GM18511 (cell line): Measurements from ENCODE around the gene KLF13.

Experiments
- ATAC-seq: cut with Tn5 transposase; IDR thresholded peaks from one replicate; pipeline ENCODE4 v1.9.1; 2021; ENCODE audit warnings: mild to moderate bottlenecking, moderate library complexity; ENCODE audit not compliant: unreplicated experiment

The KLF13 gene

DNA sequence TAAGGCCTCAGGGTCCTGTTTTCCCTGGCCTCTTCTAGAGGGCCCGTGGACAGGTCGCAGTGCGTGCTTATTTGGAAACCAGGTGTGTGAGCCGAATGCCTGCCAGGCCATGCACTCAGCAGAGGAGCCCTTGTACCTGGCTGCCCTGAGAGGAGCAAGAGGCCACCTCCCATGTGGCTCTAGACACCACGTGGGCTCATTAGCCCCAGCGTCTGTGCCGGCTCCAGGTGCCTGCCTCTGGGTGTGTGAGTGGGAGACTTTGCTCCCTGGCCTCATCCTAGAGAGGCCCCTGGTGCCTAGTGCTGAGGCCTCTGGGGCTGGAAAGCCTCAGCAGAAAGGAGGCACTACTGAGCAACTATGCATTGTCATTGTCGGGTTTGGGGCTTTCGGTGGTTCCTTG lies 50.4 kb downstream of the KLF13 start:
- ATAC-seq = no peak

DNA sequence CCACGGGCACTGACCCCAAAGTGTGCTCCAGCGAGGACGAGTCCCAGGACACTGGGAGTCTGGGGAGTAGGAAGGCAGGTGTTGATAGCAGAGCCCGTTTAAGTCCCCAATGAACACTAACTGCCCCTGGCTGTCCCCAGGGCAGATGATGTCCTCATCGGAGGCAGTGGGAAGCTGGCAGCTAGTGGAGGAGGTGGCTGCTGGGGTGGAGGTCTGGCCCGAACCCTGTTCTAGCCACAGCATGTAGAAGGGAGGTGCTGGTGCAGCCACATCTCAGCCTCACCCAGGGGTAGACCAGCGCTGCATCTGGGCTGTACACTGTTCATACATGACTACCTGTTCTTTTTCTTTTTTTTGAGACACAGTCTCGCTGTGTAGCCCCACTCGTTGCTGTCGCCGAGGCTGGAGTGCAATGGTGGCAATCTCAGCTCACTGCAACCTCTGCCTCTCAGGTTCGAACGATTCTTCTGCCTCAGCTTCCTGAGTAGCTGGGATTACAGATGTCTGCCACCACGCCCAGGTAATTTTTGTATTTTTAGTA lies 51.8 kb downstream of the KLF13 start:
- no peak for ATAC-seq

DNA sequence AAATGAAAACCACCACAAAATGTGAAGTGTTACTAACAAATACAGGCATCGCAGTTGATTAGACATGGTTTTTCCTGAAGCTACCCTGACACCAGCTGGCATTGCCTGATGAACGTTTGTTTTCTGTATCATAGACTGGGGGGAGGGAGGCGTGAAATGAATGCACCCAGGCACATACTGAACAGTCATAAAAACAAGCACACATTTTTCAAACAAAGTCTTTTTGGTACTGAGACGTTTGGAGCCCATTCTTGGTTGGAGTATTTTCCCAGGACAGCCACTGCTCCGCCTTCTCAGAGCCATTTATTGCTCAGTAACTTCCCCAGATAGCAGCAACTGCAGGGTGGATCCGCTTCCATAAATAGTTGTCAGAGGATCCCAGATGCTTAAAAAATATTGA lies 52.4 kb downstream of the KLF13 start:
- ATAC-seq = no peak

DNA sequence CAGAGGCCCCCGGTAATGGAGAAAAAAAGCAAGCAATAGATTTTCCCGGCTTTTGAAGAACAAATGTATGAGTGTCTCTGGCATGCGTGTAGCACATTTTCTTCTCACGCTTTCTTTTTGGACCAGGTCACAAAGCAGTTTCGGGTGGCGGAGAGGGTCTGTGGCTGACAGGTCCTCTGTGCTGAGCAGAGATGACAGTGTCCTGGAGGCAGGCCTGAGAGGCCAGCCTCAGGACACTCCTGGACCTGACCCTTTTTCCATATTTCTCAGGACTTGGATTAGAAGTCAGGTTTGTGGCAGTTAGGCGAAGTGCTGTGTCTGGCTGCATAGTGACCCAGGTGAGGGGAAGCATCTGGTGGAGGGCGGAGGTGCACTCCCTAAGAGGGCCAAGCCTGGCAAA lies 52.9 kb downstream of the KLF13 start:
- no peak for ATAC-seq

DNA sequence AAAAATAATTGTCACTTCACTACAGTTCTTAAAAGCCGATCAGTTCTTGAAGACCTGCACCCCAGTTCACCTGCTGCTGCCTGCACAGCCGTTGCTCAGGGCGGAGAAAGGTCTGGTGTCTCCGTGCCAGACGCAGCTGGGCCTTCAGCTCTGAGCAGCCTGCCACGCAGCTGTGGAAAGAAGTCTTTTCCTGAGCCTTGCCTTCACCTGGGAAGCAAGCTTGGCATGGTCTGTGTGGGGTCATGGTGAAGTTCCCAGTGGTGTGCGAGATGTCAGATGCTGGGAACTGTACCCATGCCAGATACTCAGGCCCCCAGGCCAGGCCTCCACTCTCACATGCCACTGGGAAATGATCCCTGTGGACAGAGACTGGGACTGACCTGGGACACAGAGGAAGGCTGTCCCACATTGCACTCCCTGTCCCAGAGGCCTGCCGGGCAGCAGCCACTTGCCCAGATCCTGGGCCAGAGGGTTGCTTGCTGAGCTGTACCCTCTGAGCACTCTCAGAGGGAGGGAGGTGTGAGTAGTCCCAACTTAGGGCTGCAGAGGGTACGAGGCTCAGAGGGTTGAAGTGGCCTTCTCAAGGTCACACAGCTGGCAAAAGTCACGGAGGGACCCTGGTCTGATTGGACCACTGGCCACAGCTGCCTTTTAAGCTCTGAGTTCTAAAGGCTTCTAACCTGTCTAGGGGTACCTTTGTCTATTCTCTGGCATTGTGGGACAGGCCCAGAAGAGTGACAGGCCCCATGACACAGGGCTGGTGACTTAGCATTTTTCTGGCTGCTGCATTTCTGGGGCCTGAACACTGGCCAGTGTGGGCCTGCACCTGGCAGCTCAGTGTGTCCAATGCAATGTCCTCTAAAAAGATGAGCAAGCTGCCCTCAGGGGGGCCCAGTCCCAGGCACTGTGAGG lies 55.4 kb downstream of the KLF13 start:
- no peak for ATAC-seq

DNA sequence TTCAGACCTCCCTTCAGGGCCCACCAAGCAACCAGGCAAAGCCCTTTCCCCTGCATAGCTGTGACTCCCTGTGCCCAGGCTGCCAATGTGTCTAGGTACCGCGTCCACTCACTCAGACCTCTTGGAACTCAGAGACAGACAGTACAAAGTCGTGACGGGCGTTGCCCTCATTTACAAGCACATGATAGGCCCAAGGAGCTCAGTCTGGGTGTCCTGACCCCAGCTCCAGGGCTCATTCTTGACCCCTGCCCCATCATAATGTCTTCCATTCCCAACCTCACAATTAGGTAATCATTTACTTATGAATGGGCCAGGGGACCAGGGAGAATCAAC lies 56.0 kb downstream of the KLF13 start:
- no peak for ATAC-seq

DNA sequence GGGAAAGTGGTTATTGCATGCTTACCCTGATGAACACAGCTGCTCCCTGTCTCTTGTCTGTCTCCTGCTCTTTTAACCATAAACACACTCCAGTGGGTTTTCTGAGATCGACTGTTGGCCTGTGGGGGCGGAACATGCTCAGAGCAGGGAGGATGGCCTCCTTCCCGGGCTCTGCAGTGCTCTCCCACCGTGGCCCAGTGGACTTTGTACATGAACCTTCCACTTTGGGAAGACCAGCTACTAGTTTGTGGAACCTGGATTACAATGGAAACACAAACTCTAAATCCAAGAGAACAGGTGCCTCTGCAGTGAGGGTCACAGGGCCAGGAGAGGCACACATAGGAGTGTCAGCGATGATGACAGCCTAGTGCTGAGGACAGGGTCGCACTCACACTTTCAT lies 56.5 kb downstream of the KLF13 start:
- no peak for ATAC-seq

DNA sequence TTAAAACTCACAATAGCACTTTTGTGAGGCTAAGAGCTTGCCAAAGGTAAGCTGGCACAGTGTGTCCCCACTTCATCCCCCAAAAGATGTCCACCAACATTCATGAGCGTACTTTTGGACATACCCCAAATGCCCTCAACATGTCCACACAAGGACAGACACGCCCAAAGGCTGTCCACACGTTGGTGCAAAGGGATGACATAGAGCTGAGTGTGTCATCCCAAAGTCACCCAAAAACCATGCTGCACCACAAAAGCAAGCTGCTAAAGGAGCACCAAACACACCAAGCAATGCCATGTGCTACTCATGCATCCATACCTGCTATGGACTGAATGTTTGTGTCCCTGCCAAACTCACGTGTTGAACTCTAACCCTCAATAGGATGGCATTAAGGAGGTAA lies 57.9 kb downstream of the KLF13 start:
- ATAC-seq = no peak

DNA sequence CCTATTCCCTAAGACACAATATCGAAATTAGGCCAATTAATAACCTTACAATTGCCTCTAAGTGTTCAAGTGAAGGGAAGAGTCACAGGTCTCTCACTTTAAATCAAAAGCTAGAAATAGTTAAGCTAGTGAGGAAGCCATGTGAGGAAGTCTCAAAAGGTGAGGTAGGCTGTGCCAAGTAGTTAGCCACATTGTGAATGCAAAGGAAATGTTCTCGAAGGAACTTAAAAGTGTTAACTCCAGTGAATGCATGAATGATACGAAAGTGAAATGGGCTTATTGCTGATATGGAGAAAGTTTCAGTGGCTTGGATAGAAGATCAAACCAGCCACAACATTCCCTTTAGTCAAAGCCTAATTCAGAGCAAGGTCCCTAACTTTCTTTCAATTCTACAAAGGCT lies 59.1 kb downstream of the KLF13 start:
- no peak for ATAC-seq

DNA sequence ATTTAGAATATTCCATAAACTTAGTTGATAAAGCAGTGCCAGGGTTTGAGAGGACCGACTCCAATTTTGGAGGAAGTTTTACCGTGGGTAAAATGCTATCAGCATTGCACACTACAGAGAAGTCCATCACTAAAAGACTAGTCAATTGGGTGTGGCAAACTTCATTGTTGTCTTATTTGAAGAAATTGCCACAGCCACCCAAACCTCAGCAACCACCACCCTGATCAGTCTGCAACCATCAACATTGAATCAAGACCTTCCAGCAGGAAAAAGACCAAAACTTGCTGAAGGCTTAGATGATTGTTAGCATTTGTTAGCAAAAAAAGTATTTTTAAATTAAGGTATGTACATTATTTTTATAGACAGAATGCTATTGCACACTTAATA lies 60.5 kb downstream of the KLF13 start:
- ATAC-seq = no peak

DNA sequence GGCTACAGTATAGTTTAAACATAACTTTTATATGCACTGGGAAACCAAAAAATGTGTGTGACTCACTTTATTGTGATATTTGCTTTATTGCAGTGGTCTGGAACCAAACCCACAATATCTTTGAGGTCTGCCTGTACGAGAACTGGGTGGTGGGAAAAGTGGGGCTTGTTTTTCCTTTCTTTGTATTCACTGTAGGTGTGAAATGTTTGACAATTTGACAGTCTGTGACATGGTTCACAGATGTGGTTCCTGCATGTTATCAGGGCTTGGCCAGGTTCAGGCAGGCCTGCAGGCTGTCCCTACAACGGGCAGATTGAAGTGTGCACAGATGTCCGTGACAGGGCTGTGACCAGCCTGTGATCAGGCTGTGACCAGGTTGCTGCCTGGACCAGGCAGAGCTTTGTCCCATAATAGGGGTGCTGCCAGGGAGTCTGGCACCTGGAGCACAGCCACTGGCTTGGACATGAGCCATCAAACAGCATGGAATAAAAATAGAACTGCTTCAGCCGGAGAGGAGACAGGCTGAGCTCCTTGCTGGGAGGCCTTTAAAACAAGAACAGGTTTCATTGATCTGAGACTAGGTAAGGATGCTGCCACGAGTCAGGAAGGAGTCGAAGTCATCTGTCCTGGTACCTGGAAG lies 61.0 kb downstream of the KLF13 start:
- no peak for ATAC-seq

DNA sequence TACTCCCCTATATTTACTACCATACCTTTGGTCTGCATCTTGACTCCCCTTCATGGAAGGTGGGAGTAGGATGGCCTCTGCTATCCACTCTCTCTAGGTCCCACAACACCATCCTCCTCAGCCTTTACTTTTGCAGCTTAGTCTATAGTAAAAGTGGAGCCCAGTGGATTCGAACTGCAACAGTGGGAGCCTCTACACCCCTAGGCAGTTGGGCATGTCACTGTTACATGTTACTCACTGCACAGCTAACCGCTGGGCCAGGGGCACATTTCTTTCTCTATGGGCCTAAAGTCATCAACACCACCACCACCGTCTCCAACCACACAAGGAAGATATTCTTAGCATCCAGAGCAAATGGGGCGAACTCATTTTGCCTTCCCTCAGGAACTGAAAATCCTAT lies 62.9 kb downstream of the KLF13 start:
- ATAC-seq = no peak

DNA sequence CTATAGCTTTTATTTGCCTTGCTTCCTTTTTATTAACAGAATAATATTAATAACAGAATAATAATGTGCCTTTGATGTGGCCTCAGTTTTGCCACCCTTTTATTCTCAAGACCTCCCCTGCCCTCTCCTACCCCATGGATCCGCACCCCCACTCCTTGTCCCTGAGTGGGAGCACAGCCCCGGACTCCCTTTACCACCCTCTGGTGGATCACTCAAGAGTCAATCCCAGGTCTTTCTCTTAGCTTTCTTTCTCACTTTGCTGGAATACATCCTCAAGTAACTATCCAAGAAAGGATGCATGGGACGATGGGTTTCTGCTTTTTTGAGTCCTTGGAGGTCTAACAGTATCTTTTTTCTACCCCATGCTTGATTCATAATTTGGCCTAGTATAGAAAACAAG lies 63.4 kb downstream of the KLF13 start:
- no peak for ATAC-seq

DNA sequence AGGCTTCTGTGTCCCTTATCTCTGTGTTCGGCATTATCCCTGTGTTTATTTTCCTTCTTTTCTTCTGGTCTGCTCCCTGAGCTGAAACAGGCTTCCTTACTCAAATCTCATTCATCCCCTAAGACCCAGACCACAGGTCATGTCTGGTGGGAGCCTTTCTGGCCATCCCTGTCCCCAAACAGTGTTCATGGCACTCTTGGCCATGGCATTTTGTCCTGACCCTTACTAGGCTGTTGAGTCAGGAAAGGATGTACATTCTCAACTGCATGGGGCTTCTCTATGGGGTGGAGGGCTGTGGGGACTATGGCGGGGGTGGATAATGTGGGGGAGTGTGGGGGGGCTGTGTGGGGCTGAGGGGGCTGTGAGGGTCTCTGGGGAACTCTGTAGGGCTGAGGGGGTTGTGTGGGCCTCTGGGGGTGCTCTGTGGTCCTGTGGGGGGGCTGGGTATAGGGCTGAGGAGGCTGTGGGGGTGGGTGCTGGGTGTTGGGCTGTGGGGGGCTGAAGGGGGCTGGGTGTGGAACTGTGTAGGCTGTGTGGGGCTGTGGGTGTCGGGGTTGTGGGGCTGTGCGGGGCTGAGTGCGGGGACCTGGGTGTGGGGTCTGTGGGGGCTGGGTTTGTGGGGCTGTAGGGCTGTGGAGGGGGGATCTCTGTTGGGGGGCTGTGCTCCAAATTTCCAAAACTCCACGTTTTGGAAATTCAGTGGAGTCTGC lies 64.3 kb downstream of the KLF13 start:
- ATAC-seq = no peak

DNA sequence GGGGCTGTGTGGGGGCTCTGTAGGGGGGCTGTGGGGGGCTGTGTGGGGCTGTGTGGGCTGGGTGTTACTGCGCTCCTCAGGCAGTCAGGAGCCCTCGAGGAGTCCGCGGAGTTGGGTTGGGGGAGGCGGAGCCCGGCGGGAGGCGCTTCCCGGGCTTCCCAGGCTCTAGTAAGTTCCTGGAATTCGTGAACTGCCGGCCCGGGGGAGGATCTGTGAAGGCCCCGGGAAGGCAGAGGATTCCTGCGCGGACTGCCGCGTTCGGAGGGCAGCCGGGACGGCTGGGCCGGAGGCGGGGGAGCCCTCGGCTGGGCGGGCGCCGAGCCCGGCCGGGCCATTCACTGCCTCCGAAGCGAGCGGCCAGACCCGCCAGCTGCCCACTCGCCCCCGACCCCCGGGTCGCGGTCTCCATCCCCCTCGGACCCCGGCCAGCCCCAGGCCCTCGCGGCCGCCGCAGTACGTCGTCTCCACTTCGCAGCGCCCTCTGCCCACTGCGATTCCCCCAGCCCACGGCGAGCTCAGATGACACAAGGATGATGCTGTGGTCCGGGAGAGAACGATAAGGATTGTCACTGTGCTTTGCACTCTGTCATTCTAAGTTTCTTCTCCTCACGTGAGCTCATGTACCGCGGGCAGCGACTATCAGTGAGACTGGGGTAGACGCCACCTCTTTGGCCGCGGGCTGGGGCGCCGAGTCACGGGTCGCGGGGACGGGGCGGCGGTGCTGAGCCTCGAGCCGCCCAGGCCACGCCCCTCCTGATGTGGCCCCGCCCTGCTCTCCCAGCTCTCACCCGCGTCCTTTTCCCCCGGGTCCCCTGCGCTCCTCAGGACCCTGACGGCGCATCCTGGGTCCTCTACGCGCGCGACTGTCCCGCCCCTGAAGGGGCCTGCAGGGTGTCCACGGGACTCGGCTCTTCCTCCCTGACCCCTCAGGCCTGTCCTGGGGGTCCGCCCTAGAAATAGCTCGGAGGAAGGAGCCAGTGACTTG lies 65.3 kb downstream of the KLF13 start:
- peak; percentile 93 for ATAC-seq

DNA sequence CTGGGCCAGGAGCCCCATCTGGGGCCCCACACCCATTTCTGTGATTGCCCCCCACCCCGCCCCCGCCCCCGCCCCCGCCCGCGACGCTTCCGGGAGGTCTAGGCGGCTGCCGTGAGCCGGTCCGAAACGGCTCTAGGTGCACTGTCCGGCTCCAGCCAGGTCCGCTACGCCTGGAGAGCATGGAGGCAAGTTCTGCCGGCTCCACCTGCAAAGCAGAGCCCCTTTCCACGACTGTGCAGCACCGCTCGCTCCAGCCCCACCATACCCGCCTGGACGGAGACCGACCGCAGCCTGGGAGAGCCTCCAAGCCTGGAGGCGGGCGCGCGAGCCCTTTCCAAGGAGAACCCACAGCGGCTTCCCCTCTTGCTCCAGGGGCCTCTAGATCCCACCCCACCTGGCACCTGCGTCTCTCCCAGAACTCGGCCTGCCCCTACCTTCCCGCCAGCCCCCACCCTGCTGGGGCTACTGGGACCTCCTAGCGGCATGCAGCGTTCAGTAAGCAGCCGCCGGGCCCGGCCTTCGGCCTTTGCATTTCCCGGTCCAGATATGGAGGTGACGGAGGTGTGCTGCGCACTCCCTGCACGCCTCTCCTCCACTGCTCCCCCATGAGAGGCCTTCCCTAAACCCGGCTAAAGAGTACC lies 66.2 kb downstream of the KLF13 start:
- peak; percentile 56 for ATAC-seq

DNA sequence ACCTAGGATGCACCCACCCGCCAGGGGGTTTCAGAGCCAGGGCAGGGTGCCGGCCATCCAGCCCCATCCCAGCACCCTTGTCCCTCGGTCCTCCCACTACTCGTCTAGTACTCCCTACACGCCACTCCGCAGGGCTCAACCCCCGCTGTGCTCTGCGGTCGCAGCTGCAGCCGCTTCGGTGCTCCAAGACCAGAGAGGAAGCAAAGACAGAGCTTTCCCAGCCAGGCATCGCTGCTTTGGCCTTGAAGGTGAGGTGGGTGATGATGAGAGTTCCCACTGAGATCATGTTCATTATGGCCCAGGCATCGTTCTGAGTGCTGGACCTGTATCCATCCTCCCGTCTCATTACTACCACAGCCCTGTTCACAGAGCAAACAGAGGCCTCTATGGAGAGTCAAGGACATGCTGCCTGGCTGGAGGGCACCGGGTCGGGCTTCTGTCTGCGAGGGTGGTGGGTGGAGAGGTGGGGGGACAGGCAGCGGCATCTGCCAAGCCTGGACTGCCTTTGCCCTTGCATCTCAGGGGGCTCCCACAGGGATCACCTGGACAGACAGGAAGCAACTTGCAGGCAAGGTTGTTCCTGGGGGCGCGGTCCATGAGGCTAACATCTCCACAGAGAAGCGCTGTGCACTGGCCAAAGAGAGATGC lies 66.9 kb downstream of the KLF13 start:
- ATAC-seq = no peak

DNA sequence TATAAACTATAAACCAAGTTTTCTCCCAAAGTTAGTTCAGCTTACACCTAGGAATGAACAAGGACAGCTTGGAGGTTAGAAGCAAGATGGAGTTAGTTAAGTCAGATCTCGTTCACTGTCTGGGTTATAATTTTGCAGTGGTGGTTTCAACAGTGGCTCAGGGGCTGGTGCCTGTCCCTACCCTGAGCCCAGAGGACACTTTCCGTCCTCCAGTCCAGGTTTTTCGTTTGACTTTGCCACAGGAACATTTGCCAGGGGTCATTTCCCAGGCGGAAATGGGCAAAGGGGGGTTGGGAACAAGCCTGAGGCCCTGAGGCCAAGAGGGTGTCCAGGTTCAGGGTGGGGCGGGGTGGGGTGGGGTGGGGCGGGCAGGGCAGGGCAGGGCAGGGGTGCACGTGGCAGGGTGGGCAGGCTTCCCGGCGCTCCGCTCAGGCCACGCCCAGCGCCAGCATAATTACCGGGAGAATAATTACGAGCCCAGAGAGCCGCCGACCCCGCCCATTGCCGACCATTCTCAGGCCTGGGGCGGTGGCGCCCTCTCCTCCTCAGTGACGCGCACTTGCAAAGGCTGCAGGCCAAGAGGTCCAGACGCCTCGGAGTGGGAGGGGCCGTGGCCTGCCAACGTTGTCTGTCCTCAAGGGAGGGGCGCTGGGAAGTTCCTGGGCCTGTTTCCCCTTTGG lies 70.4 kb downstream of the KLF13 start:
- ATAC-seq = no peak
